ENCODE measurements around the gene IFIT2.
A peak's percentile ranks its signal among the peaks of the same experiment; 100 is the strongest.
"Not testable (repeated sequence)": the region's sequence is repeated elsewhere in the genome, so short reads cannot be mapped to it uniquely, and the experiment has no call there.

IFIT2 gene, protein sequence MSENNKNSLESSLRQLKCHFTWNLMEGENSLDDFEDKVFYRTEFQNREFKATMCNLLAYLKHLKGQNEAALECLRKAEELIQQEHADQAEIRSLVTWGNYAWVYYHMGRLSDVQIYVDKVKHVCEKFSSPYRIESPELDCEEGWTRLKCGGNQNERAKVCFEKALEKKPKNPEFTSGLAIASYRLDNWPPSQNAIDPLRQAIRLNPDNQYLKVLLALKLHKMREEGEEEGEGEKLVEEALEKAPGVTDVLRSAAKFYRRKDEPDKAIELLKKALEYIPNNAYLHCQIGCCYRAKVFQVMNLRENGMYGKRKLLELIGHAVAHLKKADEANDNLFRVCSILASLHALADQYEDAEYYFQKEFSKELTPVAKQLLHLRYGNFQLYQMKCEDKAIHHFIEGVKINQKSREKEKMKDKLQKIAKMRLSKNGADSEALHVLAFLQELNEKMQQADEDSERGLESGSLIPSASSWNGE

GRCh38 chr10:89301721-89302445, at the start of gene IFIT2:
TSS of gene IFIT2 (plus strand) at chr10:89302046. CDS start at chr10:89302124, 78 bp downstream.
- peak; percentile 28 for DNase-seq

GRCh38 chr10:89252225-89252585, 49.6 kb upstream of the IFIT2 start:
- no peak for DNase-seq

- DNase-seq = not testable (repeated sequence)
These were observed 46.7 kb upstream of the IFIT2 start for GRCh38 chr10:89255091-89255579.

DNA sequence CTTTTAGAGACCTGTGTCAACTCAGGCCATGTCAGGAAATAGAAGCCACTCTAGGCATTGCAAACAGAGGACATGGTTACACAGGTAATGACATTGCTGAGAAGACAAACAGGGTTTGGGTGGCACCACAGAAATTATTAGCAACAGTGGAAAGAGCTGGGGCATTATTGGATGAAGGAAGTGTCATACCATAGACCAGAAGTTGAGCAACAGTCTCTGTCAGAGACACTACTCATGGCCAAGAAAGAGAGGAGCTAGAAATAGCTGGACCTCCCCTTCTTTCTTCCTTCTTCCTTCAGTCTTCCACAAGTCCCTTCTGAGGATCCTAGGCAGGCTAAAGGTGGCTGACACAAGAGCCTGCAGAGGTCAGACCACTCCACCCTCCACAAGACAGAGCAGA, 46.1 kb upstream of the IFIT2 start:
- no peak for DNase-seq

DNA sequence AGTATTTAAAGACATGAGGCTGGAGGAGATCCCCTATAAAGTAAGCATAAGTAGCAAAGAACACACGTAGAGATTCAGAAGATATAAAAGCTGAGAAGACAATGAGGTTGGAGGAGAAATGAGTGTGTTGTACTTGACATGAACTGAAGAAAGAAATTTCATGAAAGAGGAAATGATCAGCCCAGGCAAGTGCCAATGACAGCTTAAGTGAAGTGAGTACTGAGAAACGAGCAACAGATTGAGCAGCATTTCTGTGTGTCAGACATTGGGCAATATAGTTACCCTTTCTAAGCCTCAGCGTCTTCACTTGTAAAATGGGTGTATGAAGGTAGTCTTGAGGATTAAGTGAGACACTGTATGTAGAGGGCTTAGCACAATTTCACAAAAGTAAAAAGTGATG, 45.5 kb upstream of the IFIT2 start:
- DNase-seq = no peak

DNA sequence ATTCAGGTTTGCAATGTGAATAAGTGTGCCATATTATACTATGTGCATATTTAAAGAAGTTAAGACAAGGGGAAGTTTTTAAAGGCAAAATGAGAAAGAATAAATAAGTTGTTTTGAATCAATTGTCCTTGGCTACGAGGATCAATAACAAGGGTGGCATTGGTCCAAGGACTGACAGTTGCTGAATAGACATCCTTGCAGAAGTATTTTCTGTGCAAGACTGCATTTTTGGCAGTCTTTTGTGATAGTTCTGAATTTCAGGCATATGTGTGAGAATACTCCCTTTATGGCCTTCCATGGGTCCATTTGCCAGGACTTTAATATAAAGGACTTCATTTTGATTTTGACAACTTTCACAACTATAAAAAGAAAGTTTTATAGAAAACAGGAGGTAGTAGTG, 44.9 kb upstream of the IFIT2 start:
- no peak for DNase-seq

DNA sequence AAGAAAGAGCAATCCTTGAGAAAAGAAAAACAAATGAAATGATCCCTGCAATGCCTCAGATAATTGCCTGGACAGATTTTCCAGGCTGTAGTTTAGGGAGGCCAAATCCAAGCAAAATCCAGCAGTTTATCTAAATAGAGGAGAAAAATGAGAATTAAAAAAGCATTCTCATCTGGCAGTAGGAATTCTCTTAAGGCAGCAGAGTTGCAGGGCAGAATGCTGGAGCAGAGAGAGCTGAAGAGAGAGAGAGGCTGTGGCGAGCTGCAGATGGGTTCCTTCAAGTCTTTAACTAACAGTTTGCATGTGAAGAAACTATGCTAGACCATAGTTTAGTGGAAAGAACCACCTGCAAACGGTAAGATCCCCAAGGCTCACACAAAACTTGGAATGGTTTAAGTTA, 44.3 kb upstream of the IFIT2 start:
- DNase-seq = no peak

- DNase-seq = no peak
These were observed 43.0 kb upstream of the IFIT2 start for GRCh38 chr10:89258881-89259280.

GRCh38 chr10:89262086-89263051, 39.5 kb upstream of the IFIT2 start:
- DNase-seq = no peak

GRCh38 chr10:89263091-89263490, 38.8 kb upstream of the IFIT2 start:
- no peak for DNase-seq

DNA sequence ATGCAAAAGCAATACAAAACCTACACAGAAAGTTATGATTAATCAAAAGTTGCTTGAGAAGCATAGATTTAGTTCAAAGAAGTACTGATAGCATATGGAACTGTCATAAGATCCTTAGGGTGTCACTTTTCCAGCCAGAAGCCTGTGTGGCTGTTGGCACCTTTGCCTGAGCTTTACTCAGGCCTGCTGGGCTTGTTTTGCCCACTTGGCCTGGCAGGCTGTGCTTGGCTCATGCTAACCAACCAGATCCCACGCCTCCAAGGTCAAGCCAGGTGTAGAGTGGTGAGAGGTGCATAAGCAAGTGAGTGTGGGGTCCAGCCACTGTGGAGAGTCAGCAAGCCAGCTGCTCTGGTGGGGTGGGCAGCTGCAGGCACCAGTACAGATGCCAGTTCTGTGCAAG, 38.3 kb upstream of the IFIT2 start:
- DNase-seq = no peak

DNA sequence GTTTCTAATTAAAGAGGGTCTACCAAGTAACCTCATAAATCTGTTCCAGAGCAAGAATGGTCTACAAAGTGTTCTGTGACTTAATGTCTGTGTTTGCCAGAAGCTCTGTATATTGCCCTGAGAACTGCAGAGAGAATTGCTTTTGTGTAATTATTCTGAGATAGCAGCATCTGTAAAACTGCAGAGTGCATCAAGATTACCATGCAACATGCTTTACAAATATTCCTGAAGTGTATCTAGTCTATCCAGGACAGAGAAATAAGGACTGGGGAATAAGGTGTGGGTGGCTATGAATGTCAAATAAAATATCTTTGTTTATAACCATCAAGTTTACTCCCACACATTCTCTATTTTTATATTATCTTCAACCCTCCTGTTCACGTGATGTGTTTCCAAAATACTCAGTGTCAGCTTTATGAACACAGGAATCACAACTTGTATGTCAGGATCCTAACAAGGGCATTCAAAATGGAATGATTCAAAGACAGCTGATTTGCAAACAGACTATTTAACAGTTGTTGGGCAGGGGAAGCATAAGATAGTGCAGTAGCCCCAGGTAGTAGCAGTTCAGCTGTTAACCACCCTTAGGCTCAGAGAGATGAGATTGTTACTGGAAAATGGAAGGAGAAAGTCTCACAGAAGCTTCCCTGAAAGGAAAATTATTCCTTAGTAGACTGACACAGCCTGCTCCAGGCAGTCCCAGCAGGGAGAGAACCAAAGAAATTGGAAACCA, 35.0 kb upstream of the IFIT2 start:
- no peak for DNase-seq

- DNase-seq = no peak
These were observed 32.3 kb upstream of the IFIT2 start for GRCh38 chr10:89269433-89270152.

DNA sequence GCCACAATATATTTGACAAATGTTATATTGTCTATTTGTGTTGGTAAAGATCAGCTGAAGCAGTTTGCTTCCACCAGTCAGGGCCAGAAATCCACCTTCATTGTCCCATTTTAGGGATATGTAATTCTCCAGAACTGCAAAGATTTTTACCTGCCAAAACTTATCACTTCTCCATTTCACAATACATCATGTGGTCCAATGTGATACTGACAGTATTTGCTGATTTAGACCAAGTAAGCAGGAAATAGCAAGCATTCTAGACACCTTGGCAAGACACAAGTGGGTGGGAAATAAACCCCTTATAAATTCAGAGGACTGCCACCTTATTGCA, 31.7 kb upstream of the IFIT2 start:
- no peak for DNase-seq

GRCh38 chr10:89271532-89271931, 30.3 kb upstream of the IFIT2 start:
- no peak for DNase-seq

GRCh38 chr10:89273680-89274079, 28.2 kb upstream of the IFIT2 start:
- DNase-seq = no peak

- no peak for DNase-seq
These were observed 26.9 kb upstream of the IFIT2 start for GRCh38 chr10:89274928-89275327.

DNA sequence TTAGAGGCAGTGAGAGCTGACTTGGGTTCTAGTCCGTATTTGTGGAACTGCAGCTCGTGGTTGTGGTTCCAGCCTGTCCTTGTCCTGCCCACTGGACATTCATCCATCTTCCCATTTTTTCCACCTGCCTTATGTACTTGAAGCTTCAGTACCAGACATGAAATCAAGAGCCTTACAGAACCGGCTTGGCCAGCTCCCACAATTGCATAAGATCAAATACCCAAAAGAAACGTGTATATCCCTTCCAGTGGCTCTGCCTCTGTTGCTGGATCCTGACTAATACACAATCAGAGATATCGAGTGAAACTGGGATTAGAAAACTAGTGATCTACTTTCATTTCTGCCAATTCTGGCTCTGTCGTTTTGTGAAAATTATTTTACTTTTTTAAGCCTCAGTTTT, 26.5 kb upstream of the IFIT2 start:
- no peak for DNase-seq

DNA sequence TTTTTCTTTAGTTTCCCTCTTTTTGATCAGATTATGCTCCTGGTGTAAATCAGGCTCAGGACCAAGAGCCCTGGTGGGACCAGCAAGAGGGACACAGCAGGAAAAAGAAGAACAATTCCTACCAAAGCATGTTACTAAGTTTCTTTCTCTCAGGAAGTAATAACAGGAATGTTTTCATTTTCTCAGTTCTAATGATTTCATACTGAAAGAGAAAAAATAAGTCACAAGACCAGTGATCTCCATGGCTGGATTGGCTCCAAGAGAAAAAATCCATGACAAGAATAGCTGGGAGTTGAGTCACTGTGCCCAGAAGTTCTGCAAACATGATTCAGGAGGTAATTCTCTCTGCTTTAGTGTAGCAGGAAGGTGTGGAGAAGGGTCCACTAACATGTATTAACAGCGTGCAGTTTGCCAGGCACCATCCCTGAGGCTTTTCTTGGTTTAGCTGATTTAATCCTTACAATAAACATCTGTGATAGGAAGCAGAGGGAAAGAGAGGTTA, 23.8 kb upstream of the IFIT2 start:
- DNase-seq = no peak

DNA sequence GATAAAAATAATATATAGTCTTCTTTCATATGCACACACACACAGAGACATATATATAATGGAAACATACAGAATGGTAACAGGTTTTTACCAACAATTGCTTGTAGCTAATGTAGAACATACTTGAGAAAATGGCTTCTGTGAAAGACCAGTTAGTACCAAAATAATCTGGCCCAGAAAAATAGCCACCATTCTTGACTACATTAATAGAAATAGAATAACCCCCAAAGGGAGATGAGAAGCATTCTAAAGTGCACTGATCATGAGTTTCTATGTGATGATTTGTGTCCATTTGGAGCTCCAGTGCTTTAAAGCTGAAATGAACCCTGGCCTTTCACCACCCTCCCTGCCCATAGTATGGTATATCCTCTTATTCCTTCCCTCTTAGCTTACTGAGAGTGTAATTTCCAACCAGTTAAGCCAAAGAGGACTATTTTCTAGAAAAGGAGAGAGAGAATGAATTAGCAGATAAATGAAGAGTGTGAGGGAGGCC, 22.9 kb upstream of the IFIT2 start:
- no peak for DNase-seq

DNA sequence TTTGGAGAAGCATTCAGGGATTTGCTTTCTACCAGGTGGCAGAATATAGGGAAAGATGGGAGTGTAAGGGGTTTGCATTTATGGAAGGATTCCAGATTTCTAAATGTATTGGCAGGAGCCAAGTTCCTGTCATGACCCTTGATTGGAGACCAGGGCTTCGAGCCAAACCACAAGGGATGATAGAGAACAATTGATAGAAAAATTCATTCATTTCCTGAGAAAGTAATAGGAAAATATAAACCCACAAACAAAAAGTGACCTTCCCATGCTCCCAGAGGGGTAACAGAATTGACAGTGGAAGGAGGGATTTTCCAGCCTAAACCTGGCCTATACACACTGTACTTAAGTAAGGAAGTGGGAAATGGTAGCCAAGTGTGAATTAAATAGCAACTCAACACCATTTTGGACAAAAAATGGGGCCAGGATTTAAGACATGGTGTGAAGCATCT, 22.4 kb upstream of the IFIT2 start:
- no peak for DNase-seq
